Karpas-422 (cell line): ENCODE measurements around the gene GBE1. TPM values are rescaled to one million over a fixed set of nuclear protein-coding genes. Genes with fewer than 3 reads are reported as not detected.

Experiments
- DNase-seq: peaks from one replicate; pipeline ENCODE4 v3.0.0-alpha.2; 2015
- H2AFZ ChIP-seq: fragments of 200-600 bp; sonication (generic); 2 replicates; pipeline ENCODE4 v1.6.1; 2014; ENCODE audit warnings: antibody characterized with exemption, low read length, mixed read lengths
- H3K27ac ChIP-seq: fragments of 200-600 bp; sonication (generic); 2 replicates; pipeline ENCODE4 v1.5.1; 2014; ENCODE audit warnings: mild to moderate bottlenecking, low read length, moderate library complexity
- H3K27me3 ChIP-seq: fragments of 200-600 bp; sonication (generic); 2 replicates; pipeline ENCODE4 v1.6.1; 2014; ENCODE audit warnings: low read length, mixed read lengths
- H3K36me3 ChIP-seq: fragments of 200-600 bp; sonication (generic); 2 replicates; pipeline ENCODE4 v1.6.1; 2014; ENCODE audit warnings: low read length, mixed read lengths; ENCODE audit not compliant: insufficient read depth
- H3K4me1 ChIP-seq: fragments of 200-600 bp; sonication (generic); 2 replicates; pipeline ENCODE4 v1.6.1; 2014; ENCODE audit warnings: mild to moderate bottlenecking, low read length, mixed read lengths
- H3K4me2 ChIP-seq: fragments of 200-600 bp; sonication (generic); 2 replicates; pipeline ENCODE4 v1.6.1; 2014; ENCODE audit warnings: low read length, low read depth, mild to moderate bottlenecking; ENCODE audit not compliant: poor library complexity, severe bottlenecking
- H3K4me3 ChIP-seq: fragments of 200-600 bp; sonication (generic); 2 replicates; pipeline ENCODE4 v1.5.1; 2014; ENCODE audit warnings: mild to moderate bottlenecking, antibody characterized with exemption, low read length, mixed read lengths
- H3K79me2 ChIP-seq: fragments of 200-600 bp; sonication (generic); 2 replicates; pipeline ENCODE4 v1.6.1; 2014; ENCODE audit warnings: mild to moderate bottlenecking, low read length, mixed read lengths
- H3K9ac ChIP-seq: fragments of 200-600 bp; sonication (generic); 2 replicates; pipeline ENCODE4 v1.6.0; 2014; ENCODE audit warnings: low read length
- H3K9me2 ChIP-seq: fragments of 200-600 bp; sonication (generic), shearing (Covaris generic); replicated peaks from 2 replicates; pipeline ENCODE4 v1.6.0; 2014; ENCODE audit warnings: mild to moderate bottlenecking, low read length, moderate library complexity; ENCODE audit not compliant: insufficient read depth
- H3K9me3 ChIP-seq: fragments of 300-700, 200-600 bp; sonication (generic); 2 replicates; pipeline ENCODE4 v1.6.1; 2014; ENCODE audit warnings: low read length, mixed read lengths
- H4K20me1 ChIP-seq: fragments of 200-600 bp; sonication (generic); 2 replicates; pipeline ENCODE4 v1.6.1; 2014; ENCODE audit warnings: mild to moderate bottlenecking, antibody characterized with exemption, low read length, low read depth; ENCODE audit not compliant: insufficient read depth
- total RNA-seq: library from RNA; depleted of rRNA; stranded (reverse); fragments of >200 nt; shearing (Covaris generic); gene quantifications from 2 replicates; pipeline ENCODE4 v1.2.3, GENCODE V29; 2014; ENCODE audit warnings: low replicate concordance

Gene GBE1
- total RNA-seq, 1 experiment from 2014 or later = 134 TPM

- Histone ChIP-seq H3K9ac (no peak overlapping the region), H3K4me2 (no peak overlapping the region), H3K79me2 (no peaks in the 10 kb centered on the region), H3K27ac (no peak overlapping the region), H3K9me2 (no peaks in the 10 kb centered on the region), H2AFZ (no peak overlapping the region), H3K4me3 (no peak overlapping the region), H3K9me3 (no peaks in the 10 kb centered on the region), H4K20me1 (no peaks in the 10 kb centered on the region), H3K36me3 (no peaks in the 10 kb centered on the region), H3K27me3 (no peaks in the 10 kb centered on the region), H3K4me1 (no peaks in the 10 kb centered on the region)
- no peak for DNase-seq
Observed at GRCh38 chr3:81465510-81466200, 295.8 kb downstream of the GBE1 start.

GRCh38 chr3:81463781-81464180 is 297.7 kb downstream of the GBE1 start:
- Histone ChIP-seq H3K36me3 (no peaks in the 10 kb centered on the region), H3K4me2 (no peak overlapping the region), H3K9ac (no peak overlapping the region), H3K4me1 (no peaks in the 10 kb centered on the region), H3K9me2 (no peaks in the 10 kb centered on the region), H3K79me2 (no peaks in the 10 kb centered on the region), H3K9me3 (no peaks in the 10 kb centered on the region), H3K4me3 (no peak overlapping the region), H3K27me3 (no peaks in the 10 kb centered on the region), H4K20me1 (no peaks in the 10 kb centered on the region), H2AFZ (no peak overlapping the region), H3K27ac (no peak overlapping the region)
- DNase-seq = no peak

GRCh38 chr3:81462921-81463320 is 298.5 kb downstream of the GBE1 start:
- Histone ChIP-seq H3K36me3 (no peaks in the 10 kb centered on the region), H3K4me2 (no peak overlapping the region), H2AFZ (no peak overlapping the region), H3K27ac (no peak overlapping the region), H3K4me1 (no peaks in the 10 kb centered on the region), H3K27me3 (no peaks in the 10 kb centered on the region), H3K9me2 (no peaks in the 10 kb centered on the region), H3K4me3 (no peak overlapping the region), H4K20me1 (no peaks in the 10 kb centered on the region), H3K79me2 (no peaks in the 10 kb centered on the region), H3K9me3 (no peaks in the 10 kb centered on the region), H3K9ac (no peak overlapping the region)
- no peak for DNase-seq

- Histone ChIP-seq H3K9me2 (no peaks in the 10 kb centered on the region), H2AFZ (no peak overlapping the region), H4K20me1 (no peaks in the 10 kb centered on the region), H3K9me3 (no peaks in the 10 kb centered on the region), H3K36me3 (no peaks in the 10 kb centered on the region), H3K4me3 (no peak overlapping the region), H3K9ac (no peak overlapping the region), H3K4me1 (no peaks in the 10 kb centered on the region), H3K4me2 (no peak overlapping the region), H3K27me3 (no peaks in the 10 kb centered on the region), H3K27ac (no peak overlapping the region), H3K79me2 (no peaks in the 10 kb centered on the region)
- DNase-seq = no peak
Observed at GRCh38 chr3:81459733-81460132, 301.7 kb downstream of the GBE1 start.

GRCh38 chr3:81452418-81452817 is 309.0 kb downstream of the GBE1 start:
- Histone ChIP-seq H3K36me3 (no peaks in the 10 kb centered on the region), H3K4me1 (no peaks in the 10 kb centered on the region), H3K9ac (no peak overlapping the region), H3K9me3 (no peaks in the 10 kb centered on the region), H3K27me3 (0 out of 2 replicates have a peak, but pooled peaks cover 3% of the 10 kb centered on the region), H3K4me2 (no peak overlapping the region), H3K9me2 (no peaks in the 10 kb centered on the region), H3K27ac (no peak overlapping the region), H3K79me2 (no peaks in the 10 kb centered on the region), H4K20me1 (no peaks in the 10 kb centered on the region), H3K4me3 (no peak overlapping the region), H2AFZ (no peak overlapping the region)
- no peak for DNase-seq

GRCh38 chr3:81451611-81452010 is 309.8 kb downstream of the GBE1 start:
- no peak overlapping the region for H2AFZ ChIP-seq
- no peaks in the 10 kb centered on the region for H4K20me1 ChIP-seq
- H3K36me3 ChIP-seq = no peaks in the 10 kb centered on the region
- 0 out of 2 replicates have a peak, but pooled peaks cover 3% of the 10 kb centered on the region for H3K27me3 ChIP-seq
- H3K4me3 ChIP-seq = no peak overlapping the region
- H3K79me2 ChIP-seq = no peaks in the 10 kb centered on the region
- H3K4me1 ChIP-seq = no peaks in the 10 kb centered on the region
- no peak overlapping the region for H3K9ac ChIP-seq
- DNase-seq = no peak
- no peak overlapping the region for H3K27ac ChIP-seq
- H3K9me2 ChIP-seq = no peaks in the 10 kb centered on the region
- no peaks in the 10 kb centered on the region for H3K9me3 ChIP-seq
- no peak overlapping the region for H3K4me2 ChIP-seq

- no peak overlapping the region for H2AFZ ChIP-seq
- H3K4me3 ChIP-seq = no peak overlapping the region
- DNase-seq = no peak
Observed at GRCh38 chr3:81451140-81451539, 310.3 kb downstream of the GBE1 start.

GRCh38 chr3:81446806-81447205 is 314.6 kb downstream of the GBE1 start:
- H3K4me3 ChIP-seq = no peak overlapping the region
- no peaks in the 10 kb centered on the region for H3K4me1 ChIP-seq
- no peaks in the 10 kb centered on the region for H3K27me3 ChIP-seq
- H3K4me2 ChIP-seq = no peak overlapping the region
- no peak overlapping the region for H2AFZ ChIP-seq
- no peaks in the 10 kb centered on the region for H4K20me1 ChIP-seq
- no peak overlapping the region for H3K27ac ChIP-seq
- no peak for DNase-seq
- no peaks in the 10 kb centered on the region for H3K9me2 ChIP-seq
- no peaks in the 10 kb centered on the region for H3K9me3 ChIP-seq
- H3K79me2 ChIP-seq = no peaks in the 10 kb centered on the region
- no peak overlapping the region for H3K9ac ChIP-seq
- no peaks in the 10 kb centered on the region for H3K36me3 ChIP-seq

More at GRCh38 chr3:81451140-81451539, 310.3 kb downstream of the GBE1 start:
- Histone ChIP-seq H3K27ac (no peak overlapping the region), H3K4me2 (no peak overlapping the region), H3K79me2 (no peaks in the 10 kb centered on the region), H3K9me3 (no peaks in the 10 kb centered on the region), H4K20me1 (no peaks in the 10 kb centered on the region), H3K36me3 (no peaks in the 10 kb centered on the region), H3K4me1 (no peaks in the 10 kb centered on the region), H3K9ac (no peak overlapping the region), H3K27me3 (0 out of 2 replicates have a peak, but pooled peaks cover 3% of the 10 kb centered on the region), H3K9me2 (no peaks in the 10 kb centered on the region)
